ENCODE results near the gene VWDE.

Gene VWDE

DNA sequence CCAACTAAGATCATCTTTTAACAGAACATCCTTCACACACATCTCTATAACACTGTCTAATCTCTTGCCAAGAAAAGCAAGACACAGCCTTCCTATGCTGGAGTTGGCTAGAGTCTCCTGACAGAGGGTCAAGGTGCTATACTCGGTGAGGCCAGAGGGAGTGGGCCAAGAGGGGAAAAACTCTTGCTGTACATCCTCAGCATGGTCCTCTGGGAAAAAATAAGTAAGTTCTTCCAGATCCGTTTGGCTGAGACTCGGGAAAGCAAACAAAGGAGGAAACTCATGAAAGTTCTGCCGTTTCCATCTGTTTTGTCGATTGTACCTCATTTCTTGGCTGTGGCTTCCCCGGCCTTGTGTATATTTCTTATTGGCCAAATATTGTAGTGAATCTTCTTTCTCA lies 33.9 kb downstream of the VWDE start:
- Histone ChIP-seq H3K79me2 (ENCODE audit: low read length) (no peaks in the 10 kb centered on the region), H3K27me3 (replicated peaks; ENCODE audit: insufficient read depth, low read length) (no peaks in the 10 kb centered on the region), H3F3A (ENCODE audit: insufficient read depth, low read length) (no peaks in the 10 kb centered on the region), H3K4me3 (ENCODE audit: low read length) (no peak overlapping the region), H3K9me3 (replicated peaks; ENCODE audit: insufficient read depth, low read length) (no peaks in the 10 kb centered on the region), H2AFZ (ENCODE audit: low read length) (no peak overlapping the region), H3K9ac (ENCODE audit: low read length) (no peak overlapping the region), H3K4me2 (ENCODE audit: low read depth, low read length) (no peak overlapping the region), H3K9me2 (replicated peaks; ENCODE audit: insufficient read depth, low read length) (no peaks in the 10 kb centered on the region), H3K4me1 (ENCODE audit: low read length) (no peaks in the 10 kb centered on the region), H3K27ac (ENCODE audit: low read length) (no peak overlapping the region), H4K20me1 (ENCODE audit: insufficient read depth, low read length) (no peaks in the 10 kb centered on the region), H3K36me3 (replicated peaks; ENCODE audit: insufficient read depth, low read length) (no peaks in the 10 kb centered on the region)
- no peak for DNase-seq
- TF ChIP-seq, protein P1, sequence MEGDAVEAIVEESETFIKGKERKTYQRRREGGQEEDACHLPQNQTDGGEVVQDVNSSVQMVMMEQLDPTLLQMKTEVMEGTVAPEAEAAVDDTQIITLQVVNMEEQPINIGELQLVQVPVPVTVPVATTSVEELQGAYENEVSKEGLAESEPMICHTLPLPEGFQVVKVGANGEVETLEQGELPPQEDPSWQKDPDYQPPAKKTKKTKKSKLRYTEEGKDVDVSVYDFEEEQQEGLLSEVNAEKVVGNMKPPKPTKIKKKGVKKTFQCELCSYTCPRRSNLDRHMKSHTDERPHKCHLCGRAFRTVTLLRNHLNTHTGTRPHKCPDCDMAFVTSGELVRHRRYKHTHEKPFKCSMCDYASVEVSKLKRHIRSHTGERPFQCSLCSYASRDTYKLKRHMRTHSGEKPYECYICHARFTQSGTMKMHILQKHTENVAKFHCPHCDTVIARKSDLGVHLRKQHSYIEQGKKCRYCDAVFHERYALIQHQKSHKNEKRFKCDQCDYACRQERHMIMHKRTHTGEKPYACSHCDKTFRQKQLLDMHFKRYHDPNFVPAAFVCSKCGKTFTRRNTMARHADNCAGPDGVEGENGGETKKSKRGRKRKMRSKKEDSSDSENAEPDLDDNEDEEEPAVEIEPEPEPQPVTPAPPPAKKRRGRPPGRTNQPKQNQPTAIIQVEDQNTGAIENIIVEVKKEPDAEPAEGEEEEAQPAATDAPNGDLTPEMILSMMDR (IDR thresholded peaks at IDR 0.05; ENCODE audit: low read length) = no peak
- TF ChIP-seq EZH2phosphoT487 (IDR thresholded peaks at IDR 0.05; ENCODE audit: low read length) (no peak), EZH2 (optimal IDR thresholded peaks at IDR 0.05; ENCODE audit: low read depth, low read length) (no peak)

GRCh38 chr7:12369072-12369471 lies 34.6 kb downstream of the VWDE start:
- H3K4me1 ChIP-seq (ENCODE audit: low read length) = no peaks in the 10 kb centered on the region
- no peak overlapping the region for H2AFZ ChIP-seq (ENCODE audit: low read length)
- DNase-seq = no peak
- TF ChIP-seq, protein P1 (IDR thresholded peaks at IDR 0.05; ENCODE audit: low read length) = no peak
- TF ChIP-seq EZH2 (optimal IDR thresholded peaks at IDR 0.05; ENCODE audit: low read depth, low read length) (no peak), EZH2phosphoT487 (IDR thresholded peaks at IDR 0.05; ENCODE audit: low read length) (no peak)
- no peak overlapping the region for H3K9ac ChIP-seq (ENCODE audit: low read length)
- no peak overlapping the region for H3K4me2 ChIP-seq (ENCODE audit: low read depth, low read length)
- no peaks in the 10 kb centered on the region for H3K36me3 ChIP-seq (replicated peaks; ENCODE audit: insufficient read depth, low read length)
- no peak overlapping the region for H3K27ac ChIP-seq (ENCODE audit: low read length)
- no peaks in the 10 kb centered on the region for H3F3A ChIP-seq (ENCODE audit: insufficient read depth, low read length)
- no peaks in the 10 kb centered on the region for H3K9me2 ChIP-seq (replicated peaks; ENCODE audit: insufficient read depth, low read length)
- H3K79me2 ChIP-seq (ENCODE audit: low read length) = no peaks in the 10 kb centered on the region
- H3K4me3 ChIP-seq (ENCODE audit: low read length) = no peak overlapping the region
- no peaks in the 10 kb centered on the region for H3K27me3 ChIP-seq (replicated peaks; ENCODE audit: insufficient read depth, low read length)
- no peaks in the 10 kb centered on the region for H3K9me3 ChIP-seq (replicated peaks; ENCODE audit: insufficient read depth, low read length)
- no peaks in the 10 kb centered on the region for H4K20me1 ChIP-seq (ENCODE audit: insufficient read depth, low read length)

GRCh38 chr7:12360948-12361347 lies 42.7 kb downstream of the VWDE start:
- no peak overlapping the region for H3K9ac ChIP-seq (ENCODE audit: low read length)
- no peaks in the 10 kb centered on the region for H3K36me3 ChIP-seq (replicated peaks; ENCODE audit: insufficient read depth, low read length)
- H3K9me2 ChIP-seq (replicated peaks; ENCODE audit: insufficient read depth, low read length) = no peaks in the 10 kb centered on the region
- peaks cover 12% of the 10 kb centered on the region for H3K4me1 ChIP-seq (ENCODE audit: low read length)
- no peaks in the 10 kb centered on the region for H3K9me3 ChIP-seq (replicated peaks; ENCODE audit: insufficient read depth, low read length)
- H3K27me3 ChIP-seq (replicated peaks; ENCODE audit: insufficient read depth, low read length) = no peaks in the 10 kb centered on the region
- no peak overlapping the region for H3K4me2 ChIP-seq (ENCODE audit: low read depth, low read length)
- no peak for TF ChIP-seq EZH2 (optimal IDR thresholded peaks at IDR 0.05; ENCODE audit: low read depth, low read length)
- no peak for TF ChIP-seq EZH2phosphoT487 (IDR thresholded peaks at IDR 0.05; ENCODE audit: low read length)
- TF ChIP-seq, protein P1 (IDR thresholded peaks at IDR 0.05; ENCODE audit: low read length) = no peak
- H3K27ac ChIP-seq (ENCODE audit: low read length) = no peak overlapping the region
- H2AFZ ChIP-seq (ENCODE audit: low read length) = no peak overlapping the region
- H3F3A ChIP-seq (ENCODE audit: insufficient read depth, low read length) = peaks cover 5% of the 10 kb centered on the region; the same call in 1 of the 2 replicates
- no peak overlapping the region for H3K4me3 ChIP-seq (ENCODE audit: low read length)
- H4K20me1 ChIP-seq (ENCODE audit: insufficient read depth, low read length) = no peaks in the 10 kb centered on the region
- DNase-seq = no peak
- H3K79me2 ChIP-seq (ENCODE audit: low read length) = no peaks in the 10 kb centered on the region
